SK-N-SH treated with all-trans-retinoic acid at 6 μM for 48 hours (cell line): ENCODE results near the gene GRHL3.

Experiments used
- ATAC-seq: fragments of 200-7000 bp; cut with Tn5 transposase; 3 replicates; pipeline ENCODE4 v1.9.1; 2020; ENCODE audit warnings: mild to moderate bottlenecking, moderate library complexity
- ARNTL ChIP-seq: fragments of 450-650 bp; formaldehyde crosslinking; IDR thresholded peaks from 2 replicates; pipeline ENCODE4 v1.5.0; 2020; ENCODE audit warnings: low read depth, mild to moderate bottlenecking, moderate library complexity, borderline replicate concordance
- BACH2 ChIP-seq: fragments of 250-450 bp; sonication (Bioruptor Pico); IDR thresholded peaks from 2 replicates; pipeline ENCODE4 v1.9.0; 2021; ENCODE audit warnings: mild to moderate bottlenecking, borderline replicate concordance
- CREB5 ChIP-seq: fragments of 250-450 bp; sonication (Bioruptor Pico); IDR thresholded peaks from 2 replicates; pipeline ENCODE4 v1.5.1; 2020; ENCODE audit warnings: low read depth, mild to moderate bottlenecking, moderate library complexity
- ESRRG ChIP-seq: fragments of 250-450 bp; sonication (Bioruptor Pico); IDR thresholded peaks from 2 replicates; pipeline ENCODE4 v1.6.1; 2021; ENCODE audit warnings: mild to moderate bottlenecking
- GLIS3 ChIP-seq: fragments of 250-450 bp; sonication (Bioruptor Pico); IDR thresholded peaks from 2 replicates; pipeline ENCODE4 v1.5.0; 2020; ENCODE audit warnings: mild to moderate bottlenecking, moderate library complexity
- ISL1 ChIP-seq: fragments of 250-450 bp; sonication (Bioruptor Pico); IDR thresholded peaks from 2 replicates; pipeline ENCODE4 v2.1.2; 2022; ENCODE audit warnings: mild to moderate bottlenecking, moderate library complexity
- OSR1 ChIP-seq: fragments of 250-450 bp; sonication (Bioruptor Pico); IDR thresholded peaks from 2 replicates; pipeline ENCODE4 v1.8.0; 2022; ENCODE audit warnings: moderate library complexity, mild to moderate bottlenecking, inconsistent platforms
- RARB ChIP-seq: fragments of 250-450 bp; sonication (Bioruptor Pico); IDR thresholded peaks from 2 replicates; pipeline ENCODE4 v1.8.0; 2021; ENCODE audit warnings: mild to moderate bottlenecking, moderate library complexity
- SNAI2 ChIP-seq: fragments of 250-450 bp; sonication (Bioruptor Pico); IDR thresholded peaks from 2 replicates; pipeline ENCODE4 v1.5.0; 2020; ENCODE audit warnings: mild to moderate bottlenecking, moderate library complexity
- TCF4 ChIP-seq: fragments of 250-450 bp; sonication (Bioruptor Pico); IDR thresholded peaks from 2 replicates; pipeline ENCODE4 v1.8.0; 2021; ENCODE audit warnings: mild to moderate bottlenecking, moderate library complexity, borderline replicate concordance
- TOX ChIP-seq: fragments of 250-450 bp; sonication (Bioruptor Pico); IDR thresholded peaks from 2 replicates; pipeline ENCODE4 v1.8.0; 2021; ENCODE audit warnings: mild to moderate bottlenecking, moderate library complexity, borderline replicate concordance
- ZC3H10 ChIP-seq: fragments of 250-450 bp; sonication (Bioruptor Pico); IDR thresholded peaks from 2 replicates; pipeline ENCODE4 v1.5.1; 2021; ENCODE audit warnings: mild to moderate bottlenecking, moderate library complexity
- ZFP3 ChIP-seq: fragments of 250-450 bp; sonication (Bioruptor Pico); IDR thresholded peaks from 2 replicates; pipeline ENCODE4 v1.5.0; 2020; ENCODE audit warnings: mild to moderate bottlenecking, moderate library complexity
- ZFP30 ChIP-seq: fragments of 450-650 bp; formaldehyde crosslinking; IDR thresholded peaks from 2 replicates; pipeline ENCODE4 v1.5.0; 2022; ENCODE audit warnings: mild to moderate bottlenecking, moderate library complexity
- ZNF565 ChIP-seq: fragments of 450-650 bp; formaldehyde crosslinking; conservative IDR thresholded peaks from 2 replicates; pipeline ENCODE4 v1.5.0; 2020; ENCODE audit warnings: low read depth, mild to moderate bottlenecking, moderate library complexity
- ZNF8 ChIP-seq: fragments of 450-650 bp; formaldehyde crosslinking; IDR thresholded peaks from 2 replicates; pipeline ENCODE4 v1.5.0; 2020; ENCODE audit warnings: mild to moderate bottlenecking, moderate library complexity
- TF ChIP-seq, protein P1 (sequence below): fragments of 250-450 bp; sonication (Bioruptor Pico); IDR thresholded peaks from 2 replicates; pipeline ENCODE4 v1.5.1; 2021; ENCODE audit warnings: mild to moderate bottlenecking, moderate library complexity
- TF ChIP-seq, protein P2 (sequence below): fragments of 250-450 bp; sonication (Bioruptor Pico); IDR thresholded peaks from 2 replicates; pipeline ENCODE4 v1.8.0; 2021; ENCODE audit warnings: low read depth, mild to moderate bottlenecking, moderate library complexity, borderline replicate concordance
- TF ChIP-seq, protein P3 (sequence below): fragments of 250-450 bp; sonication (Bioruptor Pico); IDR thresholded peaks from 2 replicates; pipeline ENCODE4 v1.8.0; 2020; ENCODE audit warnings: mild to moderate bottlenecking, moderate library complexity, borderline replicate concordance
- TF ChIP-seq, protein P4 (sequence below): fragments of 250-450 bp; sonication (Bioruptor Pico); IDR thresholded peaks from 2 replicates; pipeline ENCODE4 v1.5.0; 2020; ENCODE audit warnings: mild to moderate bottlenecking, moderate library complexity

GRHL3 gene

DNA sequence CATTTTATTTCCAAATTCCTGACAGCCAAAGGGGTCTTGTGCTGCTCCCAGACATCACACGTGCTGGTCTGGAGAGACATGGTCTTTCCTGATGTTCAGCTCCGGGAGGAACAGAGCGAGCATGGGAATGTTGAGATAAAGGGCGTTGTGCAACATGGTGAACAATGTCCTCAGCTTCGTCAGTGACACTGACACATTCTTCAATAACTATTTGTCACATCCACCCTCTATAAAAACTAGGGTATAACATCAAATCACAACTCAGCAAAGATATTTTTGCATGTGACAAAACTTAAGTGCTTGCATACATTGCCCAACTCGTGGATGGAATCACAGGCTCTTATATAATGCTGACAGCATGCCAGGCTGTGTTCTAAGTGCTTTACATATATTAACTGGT is 42.4 kb upstream of the GRHL3 start (continued):
- TF ChIP-seq, protein P1, sequence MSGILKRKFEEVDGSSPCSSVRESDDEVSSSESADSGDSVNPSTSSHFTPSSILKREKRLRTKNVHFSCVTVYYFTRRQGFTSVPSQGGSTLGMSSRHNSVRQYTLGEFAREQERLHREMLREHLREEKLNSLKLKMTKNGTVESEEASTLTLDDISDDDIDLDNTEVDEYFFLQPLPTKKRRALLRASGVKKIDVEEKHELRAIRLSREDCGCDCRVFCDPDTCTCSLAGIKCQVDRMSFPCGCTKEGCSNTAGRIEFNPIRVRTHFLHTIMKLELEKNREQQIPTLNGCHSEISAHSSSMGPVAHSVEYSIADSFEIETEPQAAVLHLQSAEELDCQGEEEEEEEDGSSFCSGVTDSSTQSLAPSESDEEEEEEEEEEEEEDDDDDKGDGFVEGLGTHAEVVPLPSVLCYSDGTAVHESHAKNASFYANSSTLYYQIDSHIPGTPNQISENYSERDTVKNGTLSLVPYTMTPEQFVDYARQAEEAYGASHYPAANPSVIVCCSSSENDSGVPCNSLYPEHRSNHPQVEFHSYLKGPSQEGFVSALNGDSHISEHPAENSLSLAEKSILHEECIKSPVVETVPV (CRISPR knock-in tag): no peak
- TF ChIP-seq SNAI2 (CRISPR knock-in tag) (no peak), TCF4 (CRISPR knock-in tag) (no peak), ZFP3 (CRISPR knock-in tag) (no peak), ZC3H10 (CRISPR knock-in tag) (no peak), BACH2 (CRISPR knock-in tag) (no peak), ARNTL (CRISPR knock-in tag) (no peak), TOX (no peak)
- TF ChIP-seq, protein P2, sequence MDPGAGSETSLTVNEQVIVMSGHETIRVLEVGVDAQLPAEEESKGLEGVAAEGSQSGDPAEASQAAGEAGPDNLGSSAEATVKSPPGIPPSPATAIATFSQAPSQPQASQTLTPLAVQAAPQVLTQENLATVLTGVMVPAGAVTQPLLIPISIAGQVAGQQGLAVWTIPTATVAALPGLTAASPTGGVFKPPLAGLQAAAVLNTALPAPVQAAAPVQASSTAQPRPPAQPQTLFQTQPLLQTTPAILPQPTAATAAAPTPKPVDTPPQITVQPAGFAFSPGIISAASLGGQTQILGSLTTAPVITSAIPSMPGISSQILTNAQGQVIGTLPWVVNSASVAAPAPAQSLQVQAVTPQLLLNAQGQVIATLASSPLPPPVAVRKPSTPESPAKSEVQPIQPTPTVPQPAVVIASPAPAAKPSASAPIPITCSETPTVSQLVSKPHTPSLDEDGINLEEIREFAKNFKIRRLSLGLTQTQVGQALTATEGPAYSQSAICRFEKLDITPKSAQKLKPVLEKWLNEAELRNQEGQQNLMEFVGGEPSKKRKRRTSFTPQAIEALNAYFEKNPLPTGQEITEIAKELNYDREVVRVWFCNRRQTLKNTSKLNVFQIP: no peak

DNA sequence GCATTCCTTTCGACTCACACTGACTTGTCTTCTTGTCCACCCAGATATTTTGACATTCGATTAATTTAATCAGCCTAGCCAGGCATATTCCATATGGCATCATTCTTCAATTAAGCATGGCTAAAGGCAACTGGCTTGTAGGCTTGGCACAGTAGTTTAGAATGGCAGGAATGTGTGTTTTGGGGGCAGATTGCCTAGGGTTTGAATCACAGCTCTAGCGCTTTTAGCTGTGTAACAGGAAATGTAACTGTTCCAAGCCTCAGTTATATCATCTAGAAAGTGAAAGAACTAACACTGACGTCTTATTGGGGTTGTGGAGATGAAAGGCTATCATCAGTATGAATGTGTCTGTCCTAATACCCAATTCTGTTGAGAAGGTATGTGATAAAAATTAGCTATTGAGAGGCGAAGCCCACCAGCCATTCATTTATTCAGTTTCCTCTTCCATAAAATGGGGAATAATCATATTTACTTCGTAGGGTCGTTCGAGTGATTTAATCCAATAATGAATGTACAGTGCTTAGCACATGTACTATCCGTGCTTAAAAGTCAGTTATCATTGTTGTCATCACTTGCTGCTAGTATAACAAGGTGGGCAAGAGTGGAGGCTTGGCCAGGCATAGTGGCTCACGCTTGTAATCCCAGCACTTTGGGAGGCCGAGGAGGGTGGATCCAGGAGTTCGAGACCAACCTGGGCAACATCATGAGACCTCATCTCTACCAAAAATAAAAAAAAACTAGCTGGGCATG is 41.6 kb upstream of the GRHL3 start:
- ATAC-seq: peak; percentile 96
- no peak for TF ChIP-seq GLIS3 (CRISPR knock-in tag)
- TF ChIP-seq BACH2 (CRISPR knock-in tag): no peak
- TF ChIP-seq, protein P3, sequence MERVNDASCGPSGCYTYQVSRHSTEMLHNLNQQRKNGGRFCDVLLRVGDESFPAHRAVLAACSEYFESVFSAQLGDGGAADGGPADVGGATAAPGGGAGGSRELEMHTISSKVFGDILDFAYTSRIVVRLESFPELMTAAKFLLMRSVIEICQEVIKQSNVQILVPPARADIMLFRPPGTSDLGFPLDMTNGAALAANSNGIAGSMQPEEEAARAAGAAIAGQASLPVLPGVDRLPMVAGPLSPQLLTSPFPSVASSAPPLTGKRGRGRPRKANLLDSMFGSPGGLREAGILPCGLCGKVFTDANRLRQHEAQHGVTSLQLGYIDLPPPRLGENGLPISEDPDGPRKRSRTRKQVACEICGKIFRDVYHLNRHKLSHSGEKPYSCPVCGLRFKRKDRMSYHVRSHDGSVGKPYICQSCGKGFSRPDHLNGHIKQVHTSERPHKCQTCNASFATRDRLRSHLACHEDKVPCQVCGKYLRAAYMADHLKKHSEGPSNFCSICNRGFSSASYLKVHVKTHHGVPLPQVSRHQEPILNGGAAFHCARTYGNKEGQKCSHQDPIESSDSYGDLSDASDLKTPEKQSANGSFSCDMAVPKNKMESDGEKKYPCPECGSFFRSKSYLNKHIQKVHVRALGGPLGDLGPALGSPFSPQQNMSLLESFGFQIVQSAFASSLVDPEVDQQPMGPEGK (CRISPR knock-in tag): no peak
- no peak for TF ChIP-seq ARNTL (CRISPR knock-in tag)
- TF ChIP-seq, protein P4, sequence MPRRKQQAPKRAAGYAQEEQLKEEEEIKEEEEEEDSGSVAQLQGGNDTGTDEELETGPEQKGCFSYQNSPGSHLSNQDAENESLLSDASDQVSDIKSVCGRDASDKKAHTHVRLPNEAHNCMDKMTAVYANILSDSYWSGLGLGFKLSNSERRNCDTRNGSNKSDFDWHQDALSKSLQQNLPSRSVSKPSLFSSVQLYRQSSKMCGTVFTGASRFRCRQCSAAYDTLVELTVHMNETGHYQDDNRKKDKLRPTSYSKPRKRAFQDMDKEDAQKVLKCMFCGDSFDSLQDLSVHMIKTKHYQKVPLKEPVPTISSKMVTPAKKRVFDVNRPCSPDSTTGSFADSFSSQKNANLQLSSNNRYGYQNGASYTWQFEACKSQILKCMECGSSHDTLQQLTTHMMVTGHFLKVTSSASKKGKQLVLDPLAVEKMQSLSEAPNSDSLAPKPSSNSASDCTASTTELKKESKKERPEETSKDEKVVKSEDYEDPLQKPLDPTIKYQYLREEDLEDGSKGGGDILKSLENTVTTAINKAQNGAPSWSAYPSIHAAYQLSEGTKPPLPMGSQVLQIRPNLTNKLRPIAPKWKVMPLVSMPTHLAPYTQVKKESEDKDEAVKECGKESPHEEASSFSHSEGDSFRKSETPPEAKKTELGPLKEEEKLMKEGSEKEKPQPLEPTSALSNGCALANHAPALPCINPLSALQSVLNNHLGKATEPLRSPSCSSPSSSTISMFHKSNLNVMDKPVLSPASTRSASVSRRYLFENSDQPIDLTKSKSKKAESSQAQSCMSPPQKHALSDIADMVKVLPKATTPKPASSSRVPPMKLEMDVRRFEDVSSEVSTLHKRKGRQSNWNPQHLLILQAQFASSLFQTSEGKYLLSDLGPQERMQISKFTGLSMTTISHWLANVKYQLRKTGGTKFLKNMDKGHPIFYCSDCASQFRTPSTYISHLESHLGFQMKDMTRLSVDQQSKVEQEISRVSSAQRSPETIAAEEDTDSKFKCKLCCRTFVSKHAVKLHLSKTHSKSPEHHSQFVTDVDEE: no peak; the same call in 1 of the 2 replicates
- TF ChIP-seq CREB5 (CRISPR knock-in tag): peak; percentile 43; the same call in 1 of the 2 replicates
- no peak for TF ChIP-seq ZC3H10 (CRISPR knock-in tag)
- TF ChIP-seq ZNF8 (CRISPR knock-in tag): no peak
- no peak for TF ChIP-seq SNAI2 (CRISPR knock-in tag)
- TF ChIP-seq ESRRG: no peak
- TF ChIP-seq ISL1: peak; percentile 69
- no peak for TF ChIP-seq ZFP3 (CRISPR knock-in tag)
- no peak for TF ChIP-seq ZFP30
- no peak for TF ChIP-seq TOX

GRCh38 chr1:24278726-24279125 is 40.4 kb upstream of the GRHL3 start:
- no peak for ATAC-seq
- TF ChIP-seq RARB (no peak), OSR1 (CRISPR knock-in tag) (no peak), BACH2 (CRISPR knock-in tag) (no peak), GLIS3 (CRISPR knock-in tag) (no peak), ZNF565 (CRISPR knock-in tag) (no peak), ZFP3 (CRISPR knock-in tag) (no peak), ARNTL (CRISPR knock-in tag) (no peak), TCF4 (CRISPR knock-in tag) (no peak)
- TF ChIP-seq, protein P1 (CRISPR knock-in tag): no peak
- TF ChIP-seq, protein P2: no peak
- TF ChIP-seq, protein P3 (CRISPR knock-in tag): no peak
